ENCODE measurements around the gene CFAP43.

DNA sequence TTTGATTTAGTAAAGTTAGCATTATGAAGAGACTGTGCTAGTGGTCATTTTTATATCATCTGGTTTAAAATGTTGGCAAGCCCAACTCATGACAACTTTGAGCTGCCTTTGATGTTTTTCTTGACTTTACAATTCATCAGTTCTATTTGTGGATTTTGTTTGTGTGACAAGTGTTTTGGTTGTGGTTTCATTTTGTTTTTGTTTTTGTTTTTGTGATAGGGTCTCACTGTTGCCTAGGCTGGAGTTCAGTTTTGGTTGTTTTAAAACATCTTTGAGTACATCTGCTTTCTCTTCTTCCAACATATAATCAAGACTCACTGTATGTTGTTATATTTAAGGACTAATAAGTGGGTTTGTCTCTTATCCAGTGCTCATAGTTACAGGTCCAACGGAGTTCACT, 127.7 kb downstream of the CFAP43 start:
- TF ChIP-seq, protein P1, sequence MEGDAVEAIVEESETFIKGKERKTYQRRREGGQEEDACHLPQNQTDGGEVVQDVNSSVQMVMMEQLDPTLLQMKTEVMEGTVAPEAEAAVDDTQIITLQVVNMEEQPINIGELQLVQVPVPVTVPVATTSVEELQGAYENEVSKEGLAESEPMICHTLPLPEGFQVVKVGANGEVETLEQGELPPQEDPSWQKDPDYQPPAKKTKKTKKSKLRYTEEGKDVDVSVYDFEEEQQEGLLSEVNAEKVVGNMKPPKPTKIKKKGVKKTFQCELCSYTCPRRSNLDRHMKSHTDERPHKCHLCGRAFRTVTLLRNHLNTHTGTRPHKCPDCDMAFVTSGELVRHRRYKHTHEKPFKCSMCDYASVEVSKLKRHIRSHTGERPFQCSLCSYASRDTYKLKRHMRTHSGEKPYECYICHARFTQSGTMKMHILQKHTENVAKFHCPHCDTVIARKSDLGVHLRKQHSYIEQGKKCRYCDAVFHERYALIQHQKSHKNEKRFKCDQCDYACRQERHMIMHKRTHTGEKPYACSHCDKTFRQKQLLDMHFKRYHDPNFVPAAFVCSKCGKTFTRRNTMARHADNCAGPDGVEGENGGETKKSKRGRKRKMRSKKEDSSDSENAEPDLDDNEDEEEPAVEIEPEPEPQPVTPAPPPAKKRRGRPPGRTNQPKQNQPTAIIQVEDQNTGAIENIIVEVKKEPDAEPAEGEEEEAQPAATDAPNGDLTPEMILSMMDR (conservative IDR thresholded peaks at IDR 0.05; ENCODE audit: low read depth, low read length), result no peak
- TF ChIP-seq EZH2phosphoT487 (IDR thresholded peaks at IDR 0.05; ENCODE audit: borderline replicate concordance, low read length), result no peak

Data from PC-3 (cell line).